HEK293 (cell line): Measurements from ENCODE around the gene S100B.
"Not testable (repeated sequence)": the region's sequence is repeated elsewhere in the genome, so short reads cannot be mapped to it uniquely, and the experiment has no call there.

Experiments used
- CTCF ChIA-PET: fragments of 350-600 bp; formaldehyde crosslinking; extraction: SDS; loops from one replicate; lab custom pipeline; 2021; ENCODE audit warnings: antibody characterized with exemption; lab: Yijun Ruan, JAX
- POLR2A ChIA-PET: fragments of 300-600 bp; formaldehyde crosslinking; extraction: SDS; loops from one replicate; lab custom pipeline; 2020; ENCODE audit warnings: antibody characterized with exemption, inconsistent platforms; lab: Yijun Ruan, JAX
- H3K27ac ChIP-seq: fragments of 200-500 bp; sonication (Bioruptor generic); 2 replicates; pipeline ENCODE4 v1.5.1; 2014; ENCODE audit warnings: low read depth, low read length, control low read depth, inconsistent platforms; ENCODE audit errors: extremely low read depth
- H3K36me3 ChIP-seq, 2 experiments: fragments of 200-500 bp in 1 of 2; sonication (Bioruptor generic) in 1 of 2; 1 replicate in 1 of 2; 2 replicates in 1 of 2; pipeline ENCODE4 v1.5.1; 2014 to 2017; ENCODE audit warnings: inconsistent platforms in 2 of 2, low read length in 2 of 2; ENCODE audit not compliant: control insufficient read depth in 2 of 2, insufficient read depth in 1 of 2
- H3K4me1 ChIP-seq: fragments of 200-500 bp; sonication (Bioruptor generic); 2 replicates; pipeline ENCODE4 v1.5.1; 2014; ENCODE audit warnings: mild to moderate bottlenecking, low read length, inconsistent platforms; ENCODE audit not compliant: control insufficient read depth, insufficient read depth
- H3K4me3 ChIP-seq: 2 replicates; pipeline ENCODE4 v1.5.1; 2011; ENCODE audit warnings: low read depth, mild to moderate bottlenecking, control low read depth, low read length, moderate library complexity
- H3K9me3 ChIP-seq: fragments of 200-500 bp; sonication (Bioruptor generic); 2 replicates; pipeline ENCODE4 v1.5.1; 2014; ENCODE audit warnings: low read depth, low read length, inconsistent platforms; ENCODE audit not compliant: control insufficient read depth, insufficient read depth
- HOXA7 ChIP-seq: sonication (generic); formaldehyde crosslinking; IDR thresholded peaks from 2 replicates; pipeline ENCODE4 v1.8.1; 2022; ENCODE audit warnings: missing genetic modification reagents, borderline replicate concordance
- OSR2 ChIP-seq: fragments of 450-650 bp; formaldehyde crosslinking; IDR thresholded peaks from 2 replicates; pipeline ENCODE4 v1.5.1; 2016; ENCODE audit warnings: missing biosample characterization, missing genetic modification characterization
- SP2 ChIP-seq: fragments of 450-650 bp; formaldehyde crosslinking; IDR thresholded peaks from 2 replicates; pipeline ENCODE4 v1.5.1; 2016; ENCODE audit warnings: missing biosample characterization, missing genetic modification characterization
- ZNF146 ChIP-seq: fragments of 450-650 bp; formaldehyde crosslinking; IDR thresholded peaks from 2 replicates; pipeline ENCODE4 v1.5.1; 2016; ENCODE audit warnings: missing biosample characterization, missing genetic modification characterization
- ZNF214 ChIP-seq: fragments of 450-650 bp; formaldehyde crosslinking; IDR thresholded peaks from 2 replicates; pipeline ENCODE4 v1.5.1; 2017; ENCODE audit warnings: missing biosample characterization, mild to moderate bottlenecking, missing genetic modification characterization, borderline replicate concordance
- ZNF280D ChIP-seq: fragments of 450-650 bp; formaldehyde crosslinking; IDR thresholded peaks from 2 replicates; pipeline ENCODE4 v1.5.1; 2016; ENCODE audit warnings: missing biosample characterization, missing genetic modification characterization
- ZNF560 ChIP-seq: fragments of 450-650 bp; formaldehyde crosslinking; IDR thresholded peaks from 2 replicates; pipeline ENCODE4 v1.5.1; 2017; ENCODE audit warnings: missing biosample characterization, missing genetic modification characterization, borderline replicate concordance
- ZNF704 ChIP-seq: fragments of 450-650 bp; formaldehyde crosslinking; IDR thresholded peaks from 2 replicates; pipeline ENCODE4 v1.5.1; 2016; ENCODE audit warnings: missing biosample characterization, missing genetic modification characterization
- TF ChIP-seq, protein P1 (sequence below): fragments of 450-650 bp; formaldehyde crosslinking; IDR thresholded peaks from 2 replicates; pipeline ENCODE4 v1.5.1; 2016; ENCODE audit warnings: missing biosample characterization, missing genetic modification characterization
- TF ChIP-seq, protein P2 (sequence below): fragments of 450-650 bp; formaldehyde crosslinking; conservative IDR thresholded peaks from 2 replicates; pipeline ENCODE4 v1.5.1; 2016; ENCODE audit warnings: low read depth, missing biosample characterization, missing genetic modification characterization

Gene S100B

DNA sequence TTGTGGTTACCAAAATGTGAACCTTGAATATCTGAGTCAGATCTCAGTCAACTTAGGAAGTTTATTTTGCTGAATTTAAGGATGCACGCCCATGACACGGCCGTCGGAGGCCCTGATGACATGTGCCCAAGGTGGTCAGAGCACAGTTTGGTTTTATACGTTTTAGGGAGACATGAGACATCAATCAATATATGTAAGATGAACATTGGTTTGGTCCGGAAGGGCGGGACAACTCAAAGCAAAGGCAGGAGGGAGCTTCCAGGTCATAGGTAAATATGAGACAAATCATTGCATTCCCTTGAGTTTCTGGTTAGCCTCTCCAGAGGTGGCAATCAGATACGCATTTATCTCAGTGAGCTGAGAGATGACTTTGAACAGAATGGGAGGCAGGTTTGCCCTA is 29.5 kb upstream of the S100B start:
- Histone ChIP-seq H3K4me1 (peaks cover 15% of the 10 kb centered on the region; the same call in 1 of the 2 replicates), H3K36me3 (peaks cover 0 to 5% of the 10 kb centered on the region in 2 experiments; a peak in 1 of 3 replicates), H3K4me3 (no peak overlapping the region), H3K9me3 (no peaks in the 10 kb centered on the region), H3K27ac (no peak overlapping the region)
- ChIA-PET CTCF (interaction anchor here (0.6 to 0.7 kb wide), 2 partner anchors 83 to 764 kb away, joined by 3 read pairs; no protein-coding TSS in a partner anchor), POLR2A (interaction anchor here (0.7 kb wide), 1 partner anchor 16 kb away, joined by 3 read pairs; no protein-coding TSS in a partner anchor)
- TF ChIP-seq SP2 (tag by site-specific recombination): 0 out of 2 replicates have a peak, but pooled peaks have one; percentile 2
- TF ChIP-seq, protein P1, sequence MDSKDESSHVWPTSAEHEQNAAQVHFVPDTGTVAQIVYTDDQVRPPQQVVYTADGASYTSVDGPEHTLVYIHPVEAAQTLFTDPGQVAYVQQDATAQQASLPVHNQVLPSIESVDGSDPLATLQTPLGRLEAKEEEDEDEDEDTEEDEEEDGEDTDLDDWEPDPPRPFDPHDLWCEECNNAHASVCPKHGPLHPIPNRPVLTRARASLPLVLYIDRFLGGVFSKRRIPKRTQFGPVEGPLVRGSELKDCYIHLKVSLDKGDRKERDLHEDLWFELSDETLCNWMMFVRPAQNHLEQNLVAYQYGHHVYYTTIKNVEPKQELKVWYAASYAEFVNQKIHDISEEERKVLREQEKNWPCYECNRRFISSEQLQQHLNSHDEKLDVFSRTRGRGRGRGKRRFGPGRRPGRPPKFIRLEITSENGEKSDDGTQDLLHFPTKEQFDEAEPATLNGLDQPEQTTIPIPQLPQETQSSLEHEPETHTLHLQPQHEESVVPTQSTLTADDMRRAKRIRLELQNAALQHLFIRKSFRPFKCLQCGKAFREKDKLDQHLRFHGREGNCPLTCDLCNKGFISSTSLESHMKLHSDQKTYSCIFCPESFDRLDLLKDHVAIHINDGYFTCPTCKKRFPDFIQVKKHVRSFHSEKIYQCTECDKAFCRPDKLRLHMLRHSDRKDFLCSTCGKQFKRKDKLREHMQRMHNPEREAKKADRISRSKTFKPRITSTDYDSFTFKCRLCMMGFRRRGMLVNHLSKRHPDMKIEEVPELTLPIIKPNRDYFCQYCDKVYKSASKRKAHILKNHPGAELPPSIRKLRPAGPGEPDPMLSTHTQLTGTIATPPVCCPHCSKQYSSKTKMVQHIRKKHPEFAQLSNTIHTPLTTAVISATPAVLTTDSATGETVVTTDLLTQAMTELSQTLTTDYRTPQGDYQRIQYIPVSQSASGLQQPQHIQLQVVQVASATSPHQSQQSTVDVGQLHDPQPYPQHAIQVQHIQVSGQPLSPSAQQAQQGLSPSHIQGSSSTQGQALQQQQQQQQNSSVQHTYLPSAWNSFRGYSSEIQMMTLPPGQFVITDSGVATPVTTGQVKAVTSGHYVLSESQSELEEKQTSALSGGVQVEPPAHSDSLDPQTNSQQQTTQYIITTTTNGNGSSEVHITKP (tag by site-specific recombination): peak; percentile 82
- TF ChIP-seq ZNF214: no peak
- TF ChIP-seq, protein P2, sequence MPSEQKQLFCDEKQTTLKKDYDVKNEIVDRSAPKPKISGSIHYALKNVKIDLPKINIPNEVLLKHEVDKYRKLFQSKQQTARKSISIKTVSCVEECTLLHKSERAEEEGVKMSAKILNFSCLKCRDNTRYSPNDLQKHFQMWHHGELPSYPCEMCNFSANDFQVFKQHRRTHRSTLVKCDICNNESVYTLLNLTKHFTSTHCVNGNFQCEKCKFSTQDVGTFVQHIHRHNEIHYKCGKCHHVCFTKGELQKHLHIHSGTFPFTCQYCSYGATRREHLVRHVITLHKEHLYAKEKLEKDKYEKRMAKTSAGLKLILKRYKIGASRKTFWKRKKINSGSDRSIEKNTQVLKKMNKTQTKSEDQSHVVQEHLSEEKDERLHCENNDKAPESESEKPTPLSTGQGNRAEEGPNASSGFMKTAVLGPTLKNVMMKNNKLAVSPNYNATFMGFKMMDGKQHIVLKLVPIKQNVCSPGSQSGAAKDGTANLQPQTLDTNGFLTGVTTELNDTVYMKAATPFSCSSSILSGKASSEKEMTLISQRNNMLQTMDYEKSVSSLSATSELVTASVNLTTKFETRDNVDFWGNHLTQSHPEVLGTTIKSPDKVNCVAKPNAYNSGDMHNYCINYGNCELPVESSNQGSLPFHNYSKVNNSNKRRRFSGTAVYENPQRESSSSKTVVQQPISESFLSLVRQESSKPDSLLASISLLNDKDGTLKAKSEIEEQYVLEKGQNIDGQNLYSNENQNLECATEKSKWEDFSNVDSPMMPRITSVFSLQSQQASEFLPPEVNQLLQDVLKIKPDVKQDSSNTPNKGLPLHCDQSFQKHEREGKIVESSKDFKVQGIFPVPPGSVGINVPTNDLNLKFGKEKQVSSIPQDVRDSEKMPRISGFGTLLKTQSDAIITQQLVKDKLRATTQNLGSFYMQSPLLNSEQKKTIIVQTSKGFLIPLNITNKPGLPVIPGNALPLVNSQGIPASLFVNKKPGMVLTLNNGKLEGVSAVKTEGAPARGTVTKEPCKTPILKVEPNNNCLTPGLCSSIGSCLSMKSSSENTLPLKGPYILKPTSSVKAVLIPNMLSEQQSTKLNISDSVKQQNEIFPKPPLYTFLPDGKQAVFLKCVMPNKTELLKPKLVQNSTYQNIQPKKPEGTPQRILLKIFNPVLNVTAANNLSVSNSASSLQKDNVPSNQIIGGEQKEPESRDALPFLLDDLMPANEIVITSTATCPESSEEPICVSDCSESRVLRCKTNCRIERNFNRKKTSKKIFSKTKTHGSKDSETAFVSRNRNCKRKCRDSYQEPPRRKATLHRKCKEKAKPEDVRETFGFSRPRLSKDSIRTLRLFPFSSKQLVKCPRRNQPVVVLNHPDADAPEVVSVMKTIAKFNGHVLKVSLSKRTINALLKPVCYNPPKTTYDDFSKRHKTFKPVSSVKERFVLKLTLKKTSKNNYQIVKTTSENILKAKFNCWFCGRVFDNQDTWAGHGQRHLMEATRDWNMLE (tag by site-specific recombination): peak; percentile 30; the same call in 1 of the 2 replicates
- TF ChIP-seq, all 188 proteins: peak for 3

DNA sequence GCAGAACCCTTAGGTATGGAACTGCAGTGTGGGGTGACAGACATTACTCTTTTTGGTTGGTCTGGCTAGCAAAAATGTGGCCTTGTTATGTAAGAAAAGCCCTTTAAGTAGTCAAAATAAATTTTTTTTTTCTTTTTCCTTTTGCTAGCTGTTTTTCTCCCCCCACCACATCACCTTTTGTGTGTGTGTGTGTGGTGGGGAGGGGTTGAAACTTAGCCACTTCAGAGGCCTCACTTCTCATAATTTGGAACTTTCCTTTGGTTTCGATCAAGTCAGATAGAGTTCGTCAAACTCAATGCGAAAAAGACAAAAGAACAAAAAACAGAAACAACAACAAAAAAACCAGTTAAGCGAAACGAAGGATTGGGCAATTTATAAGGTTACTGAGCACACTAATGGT is 28.7 kb upstream of the S100B start:
- POLR2A ChIA-PET: interaction anchor here (0.7 kb wide), 1 partner anchor 60 kb away, joined by 3 read pairs; no protein-coding TSS in a partner anchor
- no peak overlapping the region for H3K27ac ChIP-seq
- TF ChIP-seq OSR2 (no peak), HOXA7 (CRISPR knock-in tag) (no peak), ZNF704 (tag by site-specific recombination) (no peak), ZNF560 (no peak)
- H3K4me3 ChIP-seq: no peak overlapping the region
- no peaks in the 10 kb centered on the region for H3K9me3 ChIP-seq
- peaks cover 15% of the 10 kb centered on the region; the same call in 1 of the 2 replicates for H3K4me1 ChIP-seq
- CTCF ChIA-PET: interaction anchor here (1.4 kb wide), 1 partner anchor 13 kb away, joined by 3 read pairs; no protein-coding TSS in a partner anchor
- H3K36me3 ChIP-seq: peaks cover 0 to 5% of the 10 kb centered on the region in 2 experiments; a peak in 1 of 3 replicates

DNA sequence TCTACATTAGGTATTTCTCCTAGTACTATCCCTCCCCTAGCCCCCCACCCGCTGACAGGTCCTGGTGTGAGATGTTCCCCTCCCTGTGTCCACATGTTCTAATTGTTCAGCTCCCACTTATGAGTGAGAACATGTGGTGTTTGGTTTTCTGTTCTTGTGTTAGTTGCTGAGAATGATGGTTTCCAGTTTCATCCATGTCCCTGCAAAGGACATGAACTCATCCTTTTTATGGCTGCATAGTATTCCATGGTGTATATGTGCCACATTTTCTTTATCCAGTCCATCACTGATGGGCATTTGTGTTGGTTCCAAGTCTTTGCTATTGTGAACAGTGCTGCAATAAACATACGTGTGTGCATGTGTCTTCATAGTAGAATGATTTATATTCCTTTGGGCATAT is 26.0 kb upstream of the S100B start:
- H3K27ac ChIP-seq, H3K4me1 ChIP-seq, H3K36me3 ChIP-seq, CTCF ChIA-PET, H3K9me3 ChIP-seq, POLR2A ChIA-PET, H3K4me3 ChIP-seq: not testable (repeated sequence)
- TF ChIP-seq ZNF280D: peak; percentile 69; the same call in 1 of the 2 replicates
- peak; percentile 100 for TF ChIP-seq ZNF146 (tag by site-specific recombination)
